ENCODE measurements around the gene CCDC137.
A peak's percentile ranks its signal among the peaks of the same experiment; 100 is the strongest.

The CCDC137 gene

GRCh38 chr17:81683584-81684441 is 17.3 kb downstream of the CCDC137 start, which contains the start of the genes ARL16 and HGS:
Gene ARL16 (minus strand): TSS chr17:81683797. CDS start chr17:81683753, 44 bp downstream.
Gene HGS (plus strand): TSS chr17:81684011. CDS start chr17:81684067, 56 bp downstream.
- peak; percentile 99 for DNase-seq

- no peak for DNase-seq
These were observed 17.9 kb downstream of the CCDC137 start for GRCh38 chr17:81684442-81684911.

GRCh38 chr17:81685108-81685507 is 18.6 kb downstream of the CCDC137 start:
- DNase-seq: no peak

- DNase-seq: no peak
These were observed 20.1 kb downstream of the CCDC137 start for GRCh38 chr17:81686614-81687013.

- no peak for DNase-seq
These were observed 21.4 kb downstream of the CCDC137 start for GRCh38 chr17:81687770-81688541.

- no peak for DNase-seq
These were observed 22.1 kb downstream of the CCDC137 start for GRCh38 chr17:81688616-81689015.

- no peak for DNase-seq
These were observed 23.5 kb downstream of the CCDC137 start for GRCh38 chr17:81690066-81690465.

GRCh38 chr17:81690549-81690948 is 24.0 kb downstream of the CCDC137 start:
- DNase-seq: no peak

- no peak for DNase-seq
These were observed 24.7 kb downstream of the CCDC137 start for GRCh38 chr17:81691196-81691595.

GRCh38 chr17:81691608-81692007 is 25.1 kb downstream of the CCDC137 start:
- no peak for DNase-seq

GRCh38 chr17:81693509-81694210 is 27.1 kb downstream of the CCDC137 start:
- no peak for DNase-seq

GRCh38 chr17:81694810-81695209 is 28.3 kb downstream of the CCDC137 start:
- no peak for DNase-seq

- no peak for DNase-seq
These were observed 28.7 kb downstream of the CCDC137 start for GRCh38 chr17:81695211-81695610.

GRCh38 chr17:81695801-81696200 is 29.3 kb downstream of the CCDC137 start:
- no peak for DNase-seq

- no peak for DNase-seq
These were observed 29.8 kb downstream of the CCDC137 start for GRCh38 chr17:81696218-81696941.

GRCh38 chr17:81697261-81698044 is 30.9 kb downstream of the CCDC137 start:
- DNase-seq: no peak

- DNase-seq: no peak
These were observed 34.1 kb downstream of the CCDC137 start for GRCh38 chr17:81700353-81701287.

GRCh38 chr17:81701288-81702071 is 34.9 kb downstream of the CCDC137 start:
- no peak for DNase-seq

- DNase-seq: peak; percentile 92
These were observed 36.6 kb downstream of the CCDC137 start, which contains the start of gene MRPL12 for GRCh38 chr17:81702934-81703746. Gene MRPL12 (plus strand): TSS chr17:81703367. CDS start chr17:81703502, 135 bp downstream.
